GM19099 (cell line): ENCODE measurements around the gene CNNM3.

ENCODE experiments used
- POLR2A ChIP-seq: IDR thresholded peaks from 3 replicates; pipeline ENCODE4 v1.6.1; 2011; ENCODE audit warnings: low read depth; ENCODE audit not compliant: insufficient read length; ENCODE audit errors: extremely low read depth

CNNM3 gene

GRCh38 chr2:96816127-96816835 lies at the start of gene CNNM3:
TSS of gene CNNM3 (plus strand) at chr2:96816268. CDS start at chr2:96816278, 10 bp downstream.
- TF ChIP-seq POLR2A, result peak; percentile 76

- TF ChIP-seq POLR2A, result no peak
Measured at GRCh38 chr2:96767135-96767871, 48.8 kb upstream of the CNNM3 start.

DNA sequence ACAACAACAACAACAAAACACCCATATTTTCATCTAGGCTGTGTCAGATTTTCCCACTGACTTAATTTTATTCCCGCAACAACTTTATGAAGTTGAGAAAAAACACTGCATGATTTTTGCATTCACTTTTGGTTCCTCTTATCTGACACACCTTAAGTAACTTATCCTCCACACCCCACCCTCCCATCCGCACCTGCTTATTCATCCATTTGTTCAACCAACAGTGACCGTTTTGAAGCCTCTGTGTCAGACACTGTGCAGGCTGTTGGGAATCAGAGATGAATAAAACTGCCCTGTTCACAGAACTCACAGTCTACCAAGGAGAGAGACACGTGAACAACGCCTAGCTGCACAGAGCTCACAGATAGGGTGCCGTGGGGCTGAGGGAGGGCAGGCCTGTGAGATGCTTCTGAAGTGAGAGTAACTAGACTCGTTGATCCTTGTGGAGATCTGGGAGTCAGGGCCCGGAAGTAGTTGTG lies 47.9 kb upstream of the CNNM3 start:
- TF ChIP-seq POLR2A, result no peak

DNA sequence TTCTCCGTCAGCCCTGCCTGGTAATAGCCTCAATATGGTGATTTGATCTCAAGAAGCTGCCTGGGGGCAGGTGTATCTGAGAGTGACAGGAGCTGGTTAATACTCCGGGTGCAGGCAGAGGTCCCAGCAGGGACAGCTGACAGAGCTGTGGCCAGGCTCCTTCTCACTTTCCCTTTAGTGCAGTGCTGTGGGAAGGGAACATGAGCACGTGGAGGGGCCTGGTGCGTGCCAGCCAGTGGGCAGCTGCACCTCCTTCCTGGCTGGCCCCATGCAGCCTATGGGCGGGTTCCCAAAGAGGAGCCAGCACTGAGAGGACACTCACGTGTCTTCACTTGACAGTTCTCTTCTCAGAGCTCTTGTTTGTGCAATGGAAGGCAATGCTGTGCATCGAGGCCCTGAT lies 46.3 kb upstream of the CNNM3 start:
- no peak for TF ChIP-seq POLR2A

DNA sequence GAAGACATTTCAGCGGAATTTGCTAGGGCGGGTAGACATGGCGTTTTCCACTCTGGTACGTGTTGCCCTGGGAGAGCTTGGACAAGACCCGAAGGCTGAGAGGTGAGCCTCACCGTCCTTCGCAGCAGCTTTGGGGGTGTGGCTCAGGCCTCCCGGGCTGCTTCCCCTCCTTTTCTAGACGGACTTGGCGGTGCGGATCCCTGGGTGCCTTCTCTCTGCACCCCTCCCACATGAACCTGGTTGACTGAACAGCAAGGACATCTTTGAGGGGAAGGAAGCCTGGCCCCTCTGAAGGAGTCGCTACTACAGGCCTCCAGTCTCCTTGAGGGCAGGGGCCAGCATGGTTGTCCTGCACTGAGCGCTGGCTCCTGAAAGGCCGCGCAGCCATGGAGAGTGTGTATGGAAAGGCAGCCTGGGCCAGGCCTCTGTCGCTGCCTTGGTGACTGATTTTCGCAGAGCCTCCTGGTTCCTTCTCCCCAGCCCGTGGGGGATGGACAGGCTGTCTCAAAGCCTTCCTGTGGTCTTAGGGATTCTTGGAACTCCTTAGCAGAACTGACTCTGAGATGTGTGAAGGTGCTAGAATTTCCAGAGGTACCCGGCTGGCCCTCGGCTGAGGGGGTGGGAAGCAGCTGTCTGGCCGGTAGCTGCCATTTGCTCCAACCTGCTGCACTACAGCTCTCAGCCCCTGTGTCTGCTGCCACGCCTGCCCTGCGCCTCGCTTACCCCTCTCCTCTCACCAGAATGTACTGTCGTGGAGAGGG lies 45.4 kb upstream of the CNNM3 start:
- no peak for TF ChIP-seq POLR2A

- no peak for TF ChIP-seq POLR2A
Measured at GRCh38 chr2:96771796-96772618, 44.1 kb upstream of the CNNM3 start.

- TF ChIP-seq POLR2A, result no peak
Measured at GRCh38 chr2:96772903-96773671, 43.0 kb upstream of the CNNM3 start.

DNA sequence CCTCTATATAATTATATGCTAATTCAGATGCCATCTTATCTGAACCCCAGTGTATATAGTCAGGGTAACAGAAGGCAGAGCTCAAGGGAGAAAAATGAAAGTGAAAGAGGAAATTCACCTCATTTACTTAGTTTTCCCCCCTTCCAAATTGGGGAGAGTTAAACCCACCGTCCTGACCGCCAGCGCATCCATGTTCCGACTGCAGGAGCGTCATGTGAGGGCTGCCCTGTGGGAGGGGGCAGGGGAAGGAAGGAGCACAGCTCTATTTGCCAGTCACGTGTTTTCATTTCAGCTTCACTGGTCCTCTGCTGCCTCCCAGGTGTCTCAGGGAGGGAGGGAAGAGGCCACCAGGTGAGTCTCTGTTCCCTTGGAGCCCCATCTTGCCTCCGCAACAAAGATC lies 42.1 kb upstream of the CNNM3 start:
- peak; percentile 22 for TF ChIP-seq POLR2A

DNA sequence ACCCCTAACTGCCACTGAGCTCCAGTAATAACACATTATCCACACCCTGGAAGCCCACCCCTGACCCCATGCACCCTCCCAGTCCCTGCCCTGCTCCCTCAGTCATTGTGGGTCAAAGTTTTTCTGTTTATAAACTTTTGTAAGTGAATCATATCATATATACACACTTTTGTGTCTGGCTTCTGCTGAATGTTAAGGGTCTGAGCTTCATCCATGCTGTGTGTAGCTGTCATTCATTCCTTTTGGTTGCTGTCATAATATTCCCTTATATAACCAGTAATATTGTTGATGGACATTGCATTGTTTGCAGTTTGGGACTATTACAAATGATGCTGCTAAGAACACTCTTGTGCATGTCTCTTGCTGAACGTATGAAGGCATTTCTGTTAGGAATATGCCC lies 40.9 kb upstream of the CNNM3 start:
- TF ChIP-seq POLR2A, result no peak

GRCh38 chr2:96783388-96783787 lies 32.7 kb upstream of the CNNM3 start:
- no peak for TF ChIP-seq POLR2A

DNA sequence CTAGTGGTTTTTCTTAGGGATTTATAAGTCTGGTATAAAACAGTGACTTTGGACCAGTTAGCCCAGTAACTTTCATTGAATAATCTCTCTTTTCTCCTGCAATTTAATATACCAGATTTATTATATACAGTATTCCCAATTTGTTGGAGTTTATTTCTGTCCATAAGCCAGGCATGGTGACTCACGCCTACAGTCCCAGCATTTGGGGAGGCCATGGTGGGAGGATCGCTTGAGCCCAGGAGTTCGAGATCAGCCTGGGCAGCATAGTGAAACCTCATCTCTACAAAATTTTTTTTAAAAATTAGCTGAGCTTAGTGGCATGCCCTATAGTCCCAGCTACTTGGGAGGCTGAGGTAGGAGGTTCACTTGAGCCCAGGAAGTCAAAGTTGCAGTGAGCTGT lies 28.7 kb upstream of the CNNM3 start:
- TF ChIP-seq POLR2A, result no peak

GRCh38 chr2:96788442-96789244 lies 27.4 kb upstream of the CNNM3 start:
- no peak for TF ChIP-seq POLR2A

GRCh38 chr2:96789245-96789617 lies 26.8 kb upstream of the CNNM3 start:
- no peak for TF ChIP-seq POLR2A
